WTC11 (cell line): Measurements from ENCODE around the gene MUC20. TPM values are rescaled to one million over a fixed set of nuclear protein-coding genes. Genes with fewer than 3 reads are reported as not detected.
"Not testable (repeated sequence)": the region's sequence is repeated elsewhere in the genome, so short reads cannot be mapped to it uniquely, and the experiment has no call there.

Source experiments
- ATAC-seq: fragments of 200-7000 bp; cut with Tn5 transposase; 2 replicates; pipeline ENCODE4 v1.10.0; 2021; ENCODE audit warnings: mild to moderate bottlenecking, moderate library complexity
- CTCF ChIA-PET: fragments of 300-600 bp; sonication (Branson Sonifier 250); formaldehyde crosslinking; loops from one replicate; lab custom pipeline; 2021; ENCODE audit warnings: antibody characterized with exemption; lab: Charles Lee
- POLR2A ChIA-PET: fragments of 350-600 bp; sonication (Branson Sonifier 250); formaldehyde crosslinking; loops from one replicate; lab custom pipeline; 2021; ENCODE audit warnings: antibody characterized with exemption; lab: Charles Lee
- DNase-seq: peaks from one replicate; pipeline ENCODE4 v3.0.0; 2021; ENCODE audit warnings: low spot score
- H3K27ac Mint-ChIP-seq: 2 replicates; pipeline ENCODE4 v1.8.0; 2021; ENCODE audit warnings: mixed read lengths
- H3K27me3 Mint-ChIP-seq: 2 replicates; pipeline ENCODE4 v1.8.0; 2021; ENCODE audit warnings: low read depth, mild to moderate bottlenecking, moderate library complexity, mixed read lengths
- H3K36me3 Mint-ChIP-seq: 2 replicates; pipeline ENCODE4 v1.8.0; 2021; ENCODE audit warnings: mixed read lengths
- H3K4me1 Mint-ChIP-seq: 2 replicates; pipeline ENCODE4 v1.8.0; 2022; ENCODE audit warnings: mixed read lengths
- H3K4me3 Mint-ChIP-seq: 2 replicates; pipeline ENCODE4 v1.8.0; 2021; ENCODE audit warnings: mild to moderate bottlenecking, moderate library complexity, mixed read lengths
- H3K9me3 Mint-ChIP-seq: 2 replicates; pipeline ENCODE4 v1.8.0; 2021; ENCODE audit warnings: mixed read lengths
- AFF4 ChIP-seq: sonication (generic); formaldehyde crosslinking; IDR thresholded peaks from 2 replicates; pipeline ENCODE4 v1.8.1; 2023; ENCODE audit warnings: mild to moderate bottlenecking, missing genetic modification reagents, borderline replicate concordance
- ATF2 ChIP-seq: sonication (generic); formaldehyde crosslinking; IDR thresholded peaks from 2 replicates; pipeline ENCODE4 v1.8.1; 2022; ENCODE audit warnings: low read depth, missing genetic modification reagents, borderline replicate concordance
- CBFB ChIP-seq: sonication (generic); formaldehyde crosslinking; IDR thresholded peaks from 2 replicates; pipeline ENCODE4 v1.8.1; 2022; ENCODE audit warnings: mild to moderate bottlenecking, low read depth, missing genetic modification reagents
- CDX4 ChIP-seq: fragments of 250-450 bp; sonication (Bioruptor Pico); IDR thresholded peaks from 2 replicates; pipeline ENCODE4 v1.9.0; 2021; ENCODE audit warnings: moderate library complexity, mild to moderate bottlenecking, inconsistent platforms, borderline replicate concordance
- CREM ChIP-seq: sonication (generic); formaldehyde crosslinking; IDR thresholded peaks from 2 replicates; pipeline ENCODE4 v1.8.1; 2022; ENCODE audit warnings: mild to moderate bottlenecking, missing genetic modification reagents, moderate library complexity
- E2F1 ChIP-seq: sonication (generic); formaldehyde crosslinking; IDR thresholded peaks from 2 replicates; pipeline ENCODE4 v1.8.0; 2022; ENCODE audit warnings: mild to moderate bottlenecking, missing genetic modification reagents
- EMX1 ChIP-seq: fragments of 250-450 bp; sonication (Bioruptor Pico); IDR thresholded peaks from 2 replicates; pipeline ENCODE4 v1.8.0; 2021; ENCODE audit warnings: mild to moderate bottlenecking
- ESRRA ChIP-seq: sonication (generic); formaldehyde crosslinking; IDR thresholded peaks from 2 replicates; pipeline ENCODE4 v1.8.1; 2022; ENCODE audit warnings: mild to moderate bottlenecking, missing genetic modification reagents, borderline replicate concordance
- GRHL2 ChIP-seq: fragments of 250-450 bp; sonication (Bioruptor Pico); IDR thresholded peaks from 2 replicates; pipeline ENCODE4 v1.8.0; 2022; ENCODE audit warnings: mild to moderate bottlenecking, moderate library complexity; ENCODE audit not compliant: insufficient replicate concordance, severe bottlenecking
- JAZF1 ChIP-seq: fragments of 250-450 bp; sonication (Bioruptor Pico); IDR thresholded peaks from 2 replicates; pipeline ENCODE4 v1.9.0; 2021; ENCODE audit warnings: moderate library complexity, mild to moderate bottlenecking, inconsistent platforms
- MXD4 ChIP-seq: fragments of 250-450 bp; sonication (Bioruptor Pico); IDR thresholded peaks from 2 replicates; pipeline ENCODE4 v1.8.0; 2021; ENCODE audit warnings: mild to moderate bottlenecking, moderate library complexity, borderline replicate concordance
- PREB ChIP-seq: sonication (generic); formaldehyde crosslinking; IDR thresholded peaks from 2 replicates; pipeline ENCODE4 v1.8.1; 2022; ENCODE audit warnings: mild to moderate bottlenecking, missing genetic modification reagents, moderate library complexity, borderline replicate concordance
- SMAD3 ChIP-seq: sonication (generic); formaldehyde crosslinking; IDR thresholded peaks from 2 replicates; pipeline ENCODE4 v1.8.0; 2022; ENCODE audit warnings: missing genetic modification reagents, mild to moderate bottlenecking, borderline replicate concordance
- TEAD4 ChIP-seq: sonication (generic); formaldehyde crosslinking; IDR thresholded peaks from 2 replicates; pipeline ENCODE4 v1.8.0; 2022; ENCODE audit warnings: mild to moderate bottlenecking, missing genetic modification reagents
- TP53 ChIP-seq: sonication (generic); formaldehyde crosslinking; IDR thresholded peaks from 2 replicates; pipeline ENCODE4 v1.8.1; 2023; ENCODE audit warnings: mild to moderate bottlenecking, missing genetic modification reagents
- ZMAT4 ChIP-seq: fragments of 250-450 bp; sonication (Bioruptor Pico); IDR thresholded peaks from 2 replicates; pipeline ENCODE4 v1.9.0; 2021; ENCODE audit warnings: mild to moderate bottlenecking
- total RNA-seq: library from RNA; stranded (reverse); gene quantifications from 3 replicates; pipeline ENCODE4 v1.2.3, GENCODE V29; 2021
- TF ChIP-seq, protein P1 (sequence below): sonication (generic); formaldehyde crosslinking; IDR thresholded peaks from 2 replicates; pipeline ENCODE4 v1.8.1; 2023; ENCODE audit warnings: mild to moderate bottlenecking, missing genetic modification reagents
- TF ChIP-seq, protein P2 (sequence below): sonication (generic); formaldehyde crosslinking; IDR thresholded peaks from 2 replicates; pipeline ENCODE4 v1.8.1; 2022; ENCODE audit warnings: mild to moderate bottlenecking, moderate library complexity, missing genetic modification reagents
- TF ChIP-seq, protein P3 (sequence below): sonication (generic); formaldehyde crosslinking; IDR thresholded peaks from 2 replicates; pipeline ENCODE4 v1.8.1; 2022; ENCODE audit warnings: low read depth, mild to moderate bottlenecking, moderate library complexity, missing genetic modification reagents, borderline replicate concordance

The MUC20 gene
- total RNA-seq, 1 experiment from 2014 or later = 0.77 TPM

GRCh38 chr3:195770081-195770840, 49.5 kb downstream of the MUC20 start:
- ChIA-PET CTCF (no interaction called here), POLR2A (no interaction called here)
- ATAC-seq (no peak), DNase-seq (no peak)
- no peaks in the 10 kb centered on the region for H3K4me1 Mint-ChIP-seq
- no peaks in the 10 kb centered on the region for H3K36me3 Mint-ChIP-seq
- no peak overlapping the region for H3K4me3 Mint-ChIP-seq
- H3K9me3 Mint-ChIP-seq = peaks cover 3% of the 10 kb centered on the region; the same call in 1 of the 2 replicates
- TF ChIP-seq MXD4 (no peak), GRHL2 (CRISPR knock-in tag) (no peak), AFF4 (CRISPR knock-in tag) (no peak), TP53 (CRISPR knock-in tag) (no peak), CDX4 (CRISPR knock-in tag) (no peak), CREM (CRISPR knock-in tag) (no peak), PREB (CRISPR knock-in tag) (no peak), ATF2 (no peak), TEAD4 (no peak), SMAD3 (no peak), E2F1 (CRISPR knock-in tag) (no peak), CBFB (CRISPR knock-in tag) (no peak), ZMAT4 (CRISPR knock-in tag) (no peak), ESRRA (CRISPR knock-in tag) (no peak), JAZF1 (no peak), EMX1 (CRISPR knock-in tag) (no peak)
- TF ChIP-seq, protein P1, sequence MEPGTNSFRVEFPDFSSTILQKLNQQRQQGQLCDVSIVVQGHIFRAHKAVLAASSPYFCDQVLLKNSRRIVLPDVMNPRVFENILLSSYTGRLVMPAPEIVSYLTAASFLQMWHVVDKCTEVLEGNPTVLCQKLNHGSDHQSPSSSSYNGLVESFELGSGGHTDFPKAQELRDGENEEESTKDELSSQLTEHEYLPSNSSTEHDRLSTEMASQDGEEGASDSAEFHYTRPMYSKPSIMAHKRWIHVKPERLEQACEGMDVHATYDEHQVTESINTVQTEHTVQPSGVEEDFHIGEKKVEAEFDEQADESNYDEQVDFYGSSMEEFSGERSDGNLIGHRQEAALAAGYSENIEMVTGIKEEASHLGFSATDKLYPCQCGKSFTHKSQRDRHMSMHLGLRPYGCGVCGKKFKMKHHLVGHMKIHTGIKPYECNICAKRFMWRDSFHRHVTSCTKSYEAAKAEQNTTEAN (CRISPR knock-in tag) = no peak
- TF ChIP-seq, protein P2, sequence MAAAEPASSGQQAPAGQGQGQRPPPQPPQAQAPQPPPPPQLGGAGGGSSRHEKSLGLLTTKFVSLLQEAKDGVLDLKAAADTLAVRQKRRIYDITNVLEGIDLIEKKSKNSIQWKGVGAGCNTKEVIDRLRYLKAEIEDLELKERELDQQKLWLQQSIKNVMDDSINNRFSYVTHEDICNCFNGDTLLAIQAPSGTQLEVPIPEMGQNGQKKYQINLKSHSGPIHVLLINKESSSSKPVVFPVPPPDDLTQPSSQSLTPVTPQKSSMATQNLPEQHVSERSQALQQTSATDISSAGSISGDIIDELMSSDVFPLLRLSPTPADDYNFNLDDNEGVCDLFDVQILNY (CRISPR knock-in tag) = no peak
- TF ChIP-seq, protein P3, sequence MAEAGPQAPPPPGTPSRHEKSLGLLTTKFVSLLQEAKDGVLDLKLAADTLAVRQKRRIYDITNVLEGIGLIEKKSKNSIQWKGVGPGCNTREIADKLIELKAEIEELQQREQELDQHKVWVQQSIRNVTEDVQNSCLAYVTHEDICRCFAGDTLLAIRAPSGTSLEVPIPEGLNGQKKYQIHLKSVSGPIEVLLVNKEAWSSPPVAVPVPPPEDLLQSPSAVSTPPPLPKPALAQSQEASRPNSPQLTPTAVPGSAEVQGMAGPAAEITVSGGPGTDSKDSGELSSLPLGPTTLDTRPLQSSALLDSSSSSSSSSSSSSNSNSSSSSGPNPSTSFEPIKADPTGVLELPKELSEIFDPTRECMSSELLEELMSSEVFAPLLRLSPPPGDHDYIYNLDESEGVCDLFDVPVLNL = no peak
- H3K27me3 Mint-ChIP-seq = no peaks in the 10 kb centered on the region; the same call in 1 of the 2 replicates
- no peak overlapping the region for H3K27ac Mint-ChIP-seq

GRCh38 chr3:195770841-195771645, 50.3 kb downstream of the MUC20 start:
- H3K27ac Mint-ChIP-seq, H3K27me3 Mint-ChIP-seq, H3K4me3 Mint-ChIP-seq, H3K36me3 Mint-ChIP-seq, H3K9me3 Mint-ChIP-seq, H3K4me1 Mint-ChIP-seq, POLR2A ChIA-PET, ATAC-seq, DNase-seq, CTCF ChIA-PET: not testable (repeated sequence)
